NK-92 treated with Interleukin-12 subunit alpha and Interleukin-12 subunit beta, amount 100 ng/mL, for 24 hours (cell line): ENCODE data around the gene TPO.
"Not testable (repeated sequence)": the region's sequence is repeated elsewhere in the genome, so short reads cannot be mapped to it uniquely, and the experiment has no call there.

ENCODE experiments used
- DNase-seq: peaks from one replicate; lab custom pipeline; 2025; lab: John Stamatoyannopoulos, UW

The TPO gene

GRCh38 chr2:1557467-1557820, 144.2 kb downstream of the TPO start:
- no peak for DNase-seq

- DNase-seq, result no peak
Observed at GRCh38 chr2:1559589-1560175, 146.4 kb downstream of the TPO start.

GRCh38 chr2:1561259-1561658, 148.0 kb downstream of the TPO start:
- DNase-seq, result no peak

GRCh38 chr2:1561811-1562421, 148.7 kb downstream of the TPO start:
- no peak for DNase-seq

GRCh38 chr2:1563084-1563857, 150.0 kb downstream of the TPO start:
- no peak for DNase-seq

GRCh38 chr2:1563943-1564891, 151.0 kb downstream of the TPO start:
- DNase-seq, result no peak

- no peak for DNase-seq
Observed at GRCh38 chr2:1567556-1568344, 154.5 kb downstream of the TPO start.

- not testable (repeated sequence) for DNase-seq
Observed at GRCh38 chr2:1568345-1568668, 155.0 kb downstream of the TPO start.

GRCh38 chr2:1569879-1570450, 156.7 kb downstream of the TPO start:
- no peak for DNase-seq

- DNase-seq, result no peak
Observed at GRCh38 chr2:1571477-1572417, 158.5 kb downstream of the TPO start.

GRCh38 chr2:1572638-1573037, 159.4 kb downstream of the TPO start:
- DNase-seq, result no peak

GRCh38 chr2:1577846-1578245, 164.6 kb downstream of the TPO start:
- DNase-seq, result no peak

GRCh38 chr2:1581257-1581964, 168.1 kb downstream of the TPO start:
- DNase-seq, result not testable (repeated sequence)

GRCh38 chr2:1581965-1582625, 168.8 kb downstream of the TPO start:
- no peak for DNase-seq

GRCh38 chr2:1582891-1583341, 169.7 kb downstream of the TPO start:
- DNase-seq, result no peak

GRCh38 chr2:1584051-1584531, 170.8 kb downstream of the TPO start:
- no peak for DNase-seq

- no peak for DNase-seq
Observed at GRCh38 chr2:1584691-1585485, 171.6 kb downstream of the TPO start.

GRCh38 chr2:1585635-1586034, 172.4 kb downstream of the TPO start:
- no peak for DNase-seq
